ENCODE results near the gene IL1RL2.

- TF ChIP-seq SUZ12 (IDR thresholded peaks at IDR 0.05; ENCODE audit: extremely low read depth, insufficient read depth, insufficient read length) (no peak), ZNF274 (IDR thresholded peaks at IDR 0.05; ENCODE audit: low read depth, low read length) (no peak)
Measured at GRCh38 chr2:102194609-102195268, 7.9 kb downstream of the IL1RL2 start.
